B cell (primary cell): ENCODE results near the gene TMEM108. TPM values are rescaled to one million over a fixed set of nuclear protein-coding genes. Genes with fewer than 3 reads are reported as not detected.

Experiments used
- ATAC-seq: fragments of 200-7000 bp; cut with Tn5 transposase; one replicate; pipeline ENCODE4 v1.10.0; 2021; ENCODE audit warnings: low read depth, mild to moderate bottlenecking, moderate number of reproducible peaks, moderate library complexity
- CTCF ChIA-PET: fragments of 350-600 bp; sonication (Branson Sonifier 250); formaldehyde crosslinking; loops from one replicate; lab custom pipeline; 2021; ENCODE audit warnings: antibody characterized with exemption, inconsistent platforms; lab: Charles Lee
- POLR2A ChIA-PET: fragments of 350-600 bp; sonication (Branson Sonifier 250); formaldehyde crosslinking; loops from one replicate; lab custom pipeline; 2021; ENCODE audit warnings: antibody characterized with exemption; lab: Charles Lee
- DNase-seq: peaks from one replicate; pipeline ENCODE4 v3.0.0; 2013
- H2AFZ ChIP-seq: 2 replicates; pipeline ENCODE4 v1.6.1; 2012; ENCODE audit warnings: mild to moderate bottlenecking, low read depth, low read length; ENCODE audit not compliant: insufficient read depth, poor library complexity, severe bottlenecking
- H3K27ac ChIP-seq, 2 donors: 1 replicate in 1 of 2; 2 replicates in 1 of 2; pipeline ENCODE4 v1.5.1; 2012 to 2013; ENCODE audit warnings: low read length in 2 of 2, mild to moderate bottlenecking in 2 of 2, moderate library complexity in 1 of 2
- H3K27me3 ChIP-seq, 4 experiments: fragments of 200-600 bp in 1 of 4; sonication (generic) in 1 of 4; replicated peaks in 1 of 4; 1 replicate in 2 of 4; 2 replicates in 2 of 4; pipeline versions ENCODE4 v1.6.1 to v1.7.0; 2013 to 2016; ENCODE audit warnings: low read length in 3 of 4, mild to moderate bottlenecking in 2 of 4, mixed read lengths in 1 of 4, moderate library complexity in 1 of 4; ENCODE audit not compliant: insufficient read depth in 4 of 4, control insufficient read depth in 3 of 4; ENCODE audit errors: control extremely low read depth in 1 of 4
- H3K36me3 ChIP-seq, 2 experiments: replicated peaks in 1 of 2; 1 replicate in 1 of 2; 2 replicates in 1 of 2; pipeline versions ENCODE4 v1.6.1 to v1.7.1; 2013; ENCODE audit warnings: low read length in 1 of 2; ENCODE audit not compliant: insufficient read depth in 2 of 2, control insufficient read depth in 1 of 2; ENCODE audit errors: control extremely low read depth in 1 of 2, extremely low read depth in 1 of 2
- H3K4me1 ChIP-seq, 2 donors: fragments of 200-600 bp in 1 of 2; sonication (generic) in 1 of 2; 1 replicate in 1 of 2; 2 replicates in 1 of 2; pipeline versions ENCODE4 v1.5.1 to v1.6.1; 2013 to 2017; ENCODE audit warnings: low read length in 2 of 2; ENCODE audit not compliant: control insufficient read depth in 2 of 2, insufficient read depth in 2 of 2
- H3K4me2 ChIP-seq: replicated peaks from 2 replicates; pipeline ENCODE3; 2012; ENCODE audit warnings: mild to moderate bottlenecking, low read depth, low read length; ENCODE audit not compliant: poor library complexity, severe bottlenecking
- H3K4me3 ChIP-seq, 5 experiments: fragments of 200-600 bp in 1 of 5; sonication (generic) in 1 of 5; 1 replicate in 3 of 5; 2 replicates in 2 of 5; pipeline versions ENCODE4 v1.5.1 to v1.7.0; 2011 to 2016; ENCODE audit warnings: low read length in 4 of 5, mild to moderate bottlenecking in 4 of 5, low read depth in 2 of 5, control low read depth in 1 of 5, moderate library complexity in 1 of 5; ENCODE audit not compliant: insufficient read depth in 1 of 5; ENCODE audit errors: control extremely low read depth in 1 of 5, extremely low read depth in 1 of 5
- H3K79me2 ChIP-seq: fragments of 200-600 bp; sonication (generic); one replicate; pipeline ENCODE4 v1.6.0; 2016; ENCODE audit warnings: low read length; ENCODE audit not compliant: control insufficient read depth, insufficient read depth
- H3K9ac ChIP-seq: fragments of 200-600 bp; sonication (generic); 2 replicates; pipeline ENCODE4 v1.6.1; 2017; ENCODE audit warnings: mild to moderate bottlenecking, low read length, moderate library complexity
- H3K9me3 ChIP-seq, 3 donors: one replicate each; pipeline versions ENCODE4 v1.6.1 to v1.7.1; 2013; ENCODE audit warnings: low read length in 2 of 3; ENCODE audit not compliant: control insufficient read depth in 2 of 3, insufficient read depth in 1 of 3; ENCODE audit errors: control extremely low read depth in 1 of 3
- H4K20me1 ChIP-seq: 2 replicates; pipeline ENCODE4 v1.6.0; 2012; ENCODE audit warnings: mild to moderate bottlenecking, low read length; ENCODE audit not compliant: insufficient read depth, control insufficient read depth, poor library complexity, severe bottlenecking
- H3K27ac Mint-ChIP-seq: one replicate; pipeline ENCODE4 v1.8.0; 2021; ENCODE audit warnings: mixed read lengths
- H3K27me3 Mint-ChIP-seq: one replicate; pipeline ENCODE4 v1.8.0; 2021; ENCODE audit warnings: mixed read lengths
- H3K4me1 Mint-ChIP-seq: one replicate; pipeline ENCODE4 v1.8.0; 2021; ENCODE audit warnings: mixed read lengths
- H3K4me3 Mint-ChIP-seq: one replicate; pipeline ENCODE4 v1.8.0; 2021; ENCODE audit warnings: mixed read lengths
- H3K9me3 Mint-ChIP-seq: one replicate; pipeline ENCODE4 v1.8.0; 2022; ENCODE audit warnings: mixed read lengths; ENCODE audit not compliant: insufficient read depth
- CTCF ChIP-seq: fragments of 200-600 bp; IDR thresholded peaks from one replicate; pipeline ENCODE4 v1.8.0; 2022; ENCODE audit warnings: antibody characterized with exemption, mild to moderate bottlenecking
- EZH2 ChIP-seq: IDR thresholded peaks from 2 replicates; pipeline ENCODE4 v1.6.1; 2012; ENCODE audit warnings: borderline replicate concordance, low read depth, mild to moderate bottlenecking, moderate library complexity, low read length; ENCODE audit not compliant: insufficient read depth, poor library complexity, severe bottlenecking
- WGBS: methylation state at CpG from one replicate; pipeline ENCODE4 v1.1.5; 2013; ENCODE audit warnings: missing lambda C conversion rate; ENCODE audit not compliant: insufficient coverage; 5-methylcytosine and 5-hydroxymethylcytosine counted together
- intact Hi-C: fragments of 100-400 bp; cut with micrococcal nuclease; formaldehyde crosslinking; loops from one replicate; pipeline ENCODE4 v1.10.0; 2022
- polyA plus RNA-seq: library from polyadenylated mRNA; depleted of rRNA; stranded (reverse); fragments of >200 nt; gene quantifications from 2 replicates; pipeline ENCODE4 v1.2.3, GENCODE V29; 2012
- total RNA-seq, 2 donors: library from RNA; stranded (reverse); fragments of 120-200 nt in 1 of 2; gene quantifications; 1 replicate in 1 of 2; 2 replicates in 1 of 2; pipeline versions ENCODE4 v1.2.3 to v1.2.4, GENCODE V29; 2013 to 2022

TMEM108 gene
- total and polyA plus RNA-seq, 2 donors (not counting 1 experiment from before 2014, with no cell fraction given) = not detected

GRCh38 chr3:133317866-133318265 is 279.7 kb downstream of the TMEM108 start:
- WGBS = no CpG with 5 or more reads among the region's 1 CpG
- no peak overlapping the region for H3K27ac ChIP-seq
- H3K4me2 ChIP-seq = no peak overlapping the region
- no peaks in the 10 kb centered on the region for H3K36me3 ChIP-seq
- no peak overlapping the region for H3K9ac ChIP-seq
- intact Hi-C loops = no loop called here
- Mint-ChIP-seq H3K27me3 (peaks cover 34% of the 10 kb centered on the region), H3K27ac (no peak overlapping the region), H3K9me3 (peaks cover 6% of the 10 kb centered on the region), H3K4me1 (no peaks in the 10 kb centered on the region), H3K4me3 (no peak overlapping the region)
- ATAC-seq = no peak
- H3K9me3 ChIP-seq = peaks cover 0 to 13% (median 8%) of the 10 kb centered on the region in 3 donors
- no peaks in the 10 kb centered on the region for H4K20me1 ChIP-seq
- H3K4me1 ChIP-seq = no peaks in the 10 kb centered on the region
- H3K79me2 ChIP-seq = no peaks in the 10 kb centered on the region
- ChIA-PET POLR2A (no interaction called here), CTCF (no interaction called here)
- H2AFZ ChIP-seq = no peak overlapping the region
- TF ChIP-seq CTCF (no peak), EZH2 (no peak)
- H3K4me3 ChIP-seq = no peak overlapping the region
- H3K27me3 ChIP-seq = peaks cover 0 to 11% (median 9%) of the 10 kb centered on the region in 4 experiments
- DNase-seq = no peak

- CTCF ChIA-PET = no interaction called here
- Mint-ChIP-seq H3K27ac (no peak overlapping the region), H3K27me3 (peaks cover 5% of the 10 kb centered on the region), H3K4me3 (no peak overlapping the region), H3K4me1 (no peaks in the 10 kb centered on the region), H3K9me3 (no peaks in the 10 kb centered on the region)
- intact Hi-C loops = no loop called here
- no peak overlapping the region for H3K4me2 ChIP-seq
- H3K9me3 ChIP-seq = no peaks in the 10 kb centered on the region
- no peaks in the 10 kb centered on the region for H3K36me3 ChIP-seq
- TF ChIP-seq EZH2 (no peak), CTCF (no peak)
- no peak for DNase-seq
- POLR2A ChIA-PET = no interaction called here
- no peaks in the 10 kb centered on the region for H4K20me1 ChIP-seq
- no peaks in the 10 kb centered on the region for H3K4me1 ChIP-seq
- no peak overlapping the region for H2AFZ ChIP-seq
- no peak overlapping the region for H3K4me3 ChIP-seq
- WGBS = no CpG with 5 or more reads among the region's 1 CpG
- peaks cover 0 to 3% (median 0%) of the 10 kb centered on the region in 4 experiments for H3K27me3 ChIP-seq
- no peak overlapping the region for H3K27ac ChIP-seq
- no peak for ATAC-seq
- H3K79me2 ChIP-seq = no peaks in the 10 kb centered on the region
- no peak overlapping the region for H3K9ac ChIP-seq
Observed at GRCh38 chr3:133328373-133328772, 290.2 kb downstream of the TMEM108 start.
